Measurements from ENCODE around the gene FBLN5. TPM values are rescaled to one million over a fixed set of nuclear protein-coding genes. Genes with fewer than 3 reads are reported as not detected.
"Not testable (repeated sequence)": the region's sequence is repeated elsewhere in the genome, so short reads cannot be mapped to it uniquely, and the experiment has no call there.

The FBLN5 gene
- total and polyA plus RNA-seq, 8 donors: 11.5 to 34.3 (median 22.0) TPM

GRCh38 chr14:91899213-91899612 lies 48.3 kb downstream of the FBLN5 start:
- peaks cover 44 to 73% (median 60%) of the 10 kb centered on the region in 3 donors for H3K4me1 ChIP-seq
- 28 to 33% methylated on average over 4 of the region's 4 CpGs for WGBS, 2 donors
- no peaks in the 10 kb centered on the region for H3K27me3 ChIP-seq
- no peaks in the 10 kb centered on the region for H3K36me3 ChIP-seq
- FAIRE-seq (no peak), DNase-seq (peak; percentile 73 to 92 (median 90)), ATAC-seq (peak; percentile 76 to 87 (median 84))
- H3K9me3 ChIP-seq: no peaks in the 10 kb centered on the region
- peak in 2 of 4 donors; percentile 12 to 18 for TF ChIP-seq CTCF (IDR thresholded peaks at IDR 0.05)
- intact Hi-C loops (cut with DNase I): loop anchor here in 1 of 3 donors (10.0 kb wide), 1 partner anchor 144 kb away; no protein-coding TSS in a partner anchor
- H3K27ac ChIP-seq: peak overlapping the region in 3 of 4 donors; percentile 27 to 82 (median 75)
- H3K4me3 ChIP-seq: no peak overlapping the region

DNA sequence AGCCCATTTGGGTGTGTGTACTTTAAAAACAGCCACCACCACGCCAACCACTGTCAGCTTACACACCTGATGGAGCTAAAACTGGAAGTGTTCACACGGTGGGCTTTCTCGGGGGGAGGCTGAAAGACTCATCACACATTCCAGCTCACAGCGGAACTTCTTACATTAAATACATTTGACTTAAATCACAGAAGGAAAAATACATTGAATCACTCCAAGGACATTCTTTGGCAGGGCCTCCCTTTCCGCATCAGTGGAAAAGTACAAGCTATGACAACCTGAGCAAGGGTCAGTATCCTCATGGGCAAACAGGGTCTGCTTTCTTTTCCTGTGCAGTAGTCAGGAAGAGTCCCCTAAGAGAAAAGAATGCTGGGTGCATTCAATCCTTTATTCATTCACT lies 49.1 kb downstream of the FBLN5 start:
- H3K27ac ChIP-seq: peak overlapping the region in 2 of 4 donors; percentile 75 to 82
- ATAC-seq: peak; percentile 24 to 68 (median 46)
- WGBS, 2 donors: 43 to 44% methylated on average over 5 of the region's 5 CpGs
- H3K4me3 ChIP-seq: no peak overlapping the region
- H3K9me3 ChIP-seq: no peaks in the 10 kb centered on the region
- FAIRE-seq: no peak
- TF ChIP-seq CTCF (IDR thresholded peaks at IDR 0.05): no peak
- intact Hi-C loops (cut with DNase I): loop anchor here in 1 of 3 donors (10.0 kb wide), 1 partner anchor 144 kb away; no protein-coding TSS in a partner anchor
- H3K27me3 ChIP-seq: no peaks in the 10 kb centered on the region
- H3K4me1 ChIP-seq: peaks cover 43 to 65% (median 59%) of the 10 kb centered on the region in 3 donors
- H3K36me3 ChIP-seq: no peaks in the 10 kb centered on the region
- DNase-seq: peak in 1 of 6 donors; percentile 47

DNA sequence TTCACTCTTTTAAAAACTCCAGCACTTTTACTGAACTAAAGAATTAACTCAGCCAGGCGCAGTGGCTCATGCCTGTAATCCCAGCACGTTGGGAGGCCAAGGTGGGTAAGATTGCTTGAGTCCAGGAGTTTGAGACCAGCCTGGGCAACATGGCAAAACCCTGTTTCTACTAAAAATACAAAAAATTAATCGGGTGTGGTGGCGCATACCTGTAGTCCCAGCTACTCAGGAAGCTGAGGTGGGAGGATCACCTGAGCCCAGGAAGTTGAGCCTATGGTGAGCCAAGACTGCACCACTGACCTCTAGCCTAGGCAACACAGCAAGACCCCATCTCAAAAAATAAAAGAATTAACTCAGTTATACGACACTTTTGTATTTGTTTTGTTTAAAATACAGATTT lies 49.8 kb downstream of the FBLN5 start:
- not testable (repeated sequence) for H3K36me3 ChIP-seq, DNase-seq, ATAC-seq, H3K9me3 ChIP-seq, FAIRE-seq, H3K4me3 ChIP-seq, H3K27me3 ChIP-seq
- Histone ChIP-seq H3K27ac (peak overlapping the region; percentile 47 to 82 (median 62)), H3K4me1 (peaks cover 38 to 66% (median 53%) of the 10 kb centered on the region in 3 donors)
- intact Hi-C loops (cut with DNase I): loop anchor here in 1 of 3 donors (10.0 kb wide), 1 partner anchor 143 kb away; no protein-coding TSS in a partner anchor
- 76 to 80% methylated on average over 5 of the region's 5 CpGs for WGBS, 2 donors

DNA sequence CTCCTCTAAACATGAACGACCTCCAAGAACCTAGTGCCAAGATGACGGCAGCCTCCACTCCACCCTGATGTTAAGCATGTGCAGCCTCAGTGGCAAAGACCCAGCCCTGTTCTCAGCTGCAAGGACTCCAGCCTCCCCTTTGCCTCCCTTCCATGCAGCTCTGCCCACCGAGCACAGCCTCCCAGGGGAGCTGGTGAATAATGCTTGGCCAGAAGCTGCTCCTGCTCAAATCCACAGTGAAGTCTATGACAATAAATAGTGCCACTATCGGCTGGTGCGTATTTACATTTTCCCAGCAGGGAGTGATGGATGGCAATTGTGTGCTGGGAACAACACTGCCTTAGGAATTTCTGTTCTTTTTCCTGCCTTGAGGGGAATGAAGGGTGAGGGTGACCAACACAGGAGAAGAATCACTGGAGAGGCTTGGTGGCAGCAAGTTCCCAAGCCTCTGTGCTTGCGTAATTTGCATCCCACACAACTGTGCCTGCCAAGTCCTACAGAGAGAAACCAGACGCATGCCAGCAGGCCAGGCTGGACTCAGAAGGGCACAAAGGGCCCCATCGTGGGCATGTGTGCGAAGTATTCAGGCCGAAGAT lies 50.3 kb downstream of the FBLN5 start:
- peak; percentile 73 to 79 (median 76) for ATAC-seq
- Histone ChIP-seq H3K4me3 (no peak overlapping the region), H3K27ac (peak overlapping the region; percentile 47 to 82 (median 62)), H3K4me1 (peaks cover 34 to 61% (median 48%) of the 10 kb centered on the region in 3 donors), H3K27me3 (no peaks in the 10 kb centered on the region), H3K9me3 (no peaks in the 10 kb centered on the region), H3K36me3 (no peaks in the 10 kb centered on the region)
- peak; percentile 71 to 85 (median 80) for DNase-seq
- no peak for TF ChIP-seq CTCF (IDR thresholded peaks at IDR 0.05)
- intact Hi-C loops (cut with DNase I): loop anchor here in 1 of 3 donors (10.0 kb wide), 1 partner anchor 142 kb away; no protein-coding TSS in a partner anchor
- WGBS, 2 donors: 9 to 12% methylated on average over 10 of the region's 10 CpGs
- FAIRE-seq: no peak

- Histone ChIP-seq H3K27me3 (no peaks in the 10 kb centered on the region), H3K9me3 (no peaks in the 10 kb centered on the region), H3K27ac (peak overlapping the region in 2 of 4 donors; percentile 75 to 82), H3K4me3 (no peak overlapping the region), H3K36me3 (no peaks in the 10 kb centered on the region), H3K4me1 (peaks cover 26 to 57% (median 40%) of the 10 kb centered on the region in 3 donors)
- no peak for FAIRE-seq
- WGBS, 2 donors: 97 to 98% methylated on average over 4 of the region's 4 CpGs
- DNase-seq: no peak
- no peak for TF ChIP-seq CTCF (IDR thresholded peaks at IDR 0.05)
- intact Hi-C loops (cut with DNase I): loop anchor here in 1 of 3 donors (10.0 kb wide), 1 partner anchor 142 kb away; no protein-coding TSS in a partner anchor
- ATAC-seq: no peak
These were observed 51.1 kb downstream of the FBLN5 start for GRCh38 chr14:91896419-91896818.
